Body of pancreas (tissue), 4 donors: ENCODE measurements around the gene MYO1E.

ENCODE experiments used
- POLR2A ChIP-seq, 3 donors: fragments of 450-650 bp; IDR thresholded peaks; one replicate each; pipeline ENCODE4 v1.6.1; 2016; ENCODE audit warnings: antibody characterized with exemption in 3 of 3, mild to moderate bottlenecking in 2 of 3
- TF ChIP-seq, protein P1 (sequence below), 7 experiments: fragments of 450-650 bp in 4 of 7; fragments of 200-600 bp in 3 of 7; sonication (generic) in 3 of 7; IDR thresholded peaks; one replicate each; pipeline ENCODE4 v1.5.1; 2016 to 2019; ENCODE audit warnings: antibody characterized with exemption in 7 of 7

DNA sequence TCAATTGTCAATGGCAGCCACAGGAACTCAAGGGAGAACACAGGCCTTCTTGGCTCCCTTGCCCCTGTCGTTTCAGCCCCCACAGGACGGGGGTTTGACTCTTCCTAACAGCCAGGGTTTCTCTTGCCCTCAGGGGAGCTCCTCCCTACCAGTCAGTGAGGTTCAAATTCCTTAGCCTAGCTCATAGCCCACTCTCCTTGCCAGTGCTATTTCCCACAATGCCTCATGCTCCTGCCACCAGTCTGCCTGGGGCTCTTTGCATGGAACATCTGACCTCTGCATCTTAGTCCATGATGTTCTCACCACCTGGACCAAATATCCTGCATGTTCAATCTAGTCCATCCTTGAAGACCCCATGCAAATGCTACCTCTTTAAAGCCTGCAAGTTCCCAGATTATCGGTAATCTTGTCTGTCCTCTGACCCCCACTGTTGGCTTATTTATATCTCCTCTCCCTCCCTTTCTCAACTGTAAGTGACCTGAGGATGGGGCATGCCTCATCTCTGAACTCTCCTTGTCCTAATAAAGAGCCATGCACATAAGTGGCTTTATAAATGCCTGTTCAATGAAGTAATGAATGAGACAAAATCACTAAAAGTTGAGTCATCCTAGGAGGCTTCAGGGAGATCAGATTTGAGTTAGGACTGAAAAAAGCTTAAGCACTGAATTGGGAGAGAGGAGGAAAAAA is 78.0 kb downstream of the MYO1E start:
- TF ChIP-seq, protein P1, sequence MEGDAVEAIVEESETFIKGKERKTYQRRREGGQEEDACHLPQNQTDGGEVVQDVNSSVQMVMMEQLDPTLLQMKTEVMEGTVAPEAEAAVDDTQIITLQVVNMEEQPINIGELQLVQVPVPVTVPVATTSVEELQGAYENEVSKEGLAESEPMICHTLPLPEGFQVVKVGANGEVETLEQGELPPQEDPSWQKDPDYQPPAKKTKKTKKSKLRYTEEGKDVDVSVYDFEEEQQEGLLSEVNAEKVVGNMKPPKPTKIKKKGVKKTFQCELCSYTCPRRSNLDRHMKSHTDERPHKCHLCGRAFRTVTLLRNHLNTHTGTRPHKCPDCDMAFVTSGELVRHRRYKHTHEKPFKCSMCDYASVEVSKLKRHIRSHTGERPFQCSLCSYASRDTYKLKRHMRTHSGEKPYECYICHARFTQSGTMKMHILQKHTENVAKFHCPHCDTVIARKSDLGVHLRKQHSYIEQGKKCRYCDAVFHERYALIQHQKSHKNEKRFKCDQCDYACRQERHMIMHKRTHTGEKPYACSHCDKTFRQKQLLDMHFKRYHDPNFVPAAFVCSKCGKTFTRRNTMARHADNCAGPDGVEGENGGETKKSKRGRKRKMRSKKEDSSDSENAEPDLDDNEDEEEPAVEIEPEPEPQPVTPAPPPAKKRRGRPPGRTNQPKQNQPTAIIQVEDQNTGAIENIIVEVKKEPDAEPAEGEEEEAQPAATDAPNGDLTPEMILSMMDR (IDR thresholded peaks at IDR 0.05), result no peak
- no peak for TF ChIP-seq POLR2A (IDR thresholded peaks at IDR 0.05)
